CD4-positive, CD25-positive, alpha-beta regulatory T cell (primary cell): ENCODE measurements around the gene PCGF3. TPM values are rescaled to one million over a fixed set of nuclear protein-coding genes. Genes with fewer than 3 reads are reported as not detected.
"Not testable (repeated sequence)": the region's sequence is repeated elsewhere in the genome, so short reads cannot be mapped to it uniquely, and the experiment has no call there.

Source experiments
- ATAC-seq, 2 donors: fragments of 150-1000 bp; cut with Tn5 transposase; one replicate each; pipeline ENCODE4 v1.10.0; 2021; ENCODE audit warnings: low read depth in 2 of 2, moderate number of reproducible peaks in 2 of 2, moderate library complexity in 1 of 2
- DNase-seq, 3 donors: peaks; one replicate each; pipeline versions ENCODE4 v3.0.0 to v3.0.0-alpha.2; 2012 to 2022; ENCODE audit warnings: mixed read lengths in 1 of 3
- H3K27ac ChIP-seq: one replicate; pipeline ENCODE4 v1.7.0; 2013; ENCODE audit warnings: mild to moderate bottlenecking, low read length; ENCODE audit not compliant: insufficient read depth, poor library complexity, severe bottlenecking
- H3K27me3 ChIP-seq: one replicate; pipeline ENCODE4 v1.7.0; 2013; ENCODE audit warnings: low read length; ENCODE audit not compliant: control insufficient read depth, insufficient read depth
- H3K36me3 ChIP-seq: one replicate; pipeline ENCODE4 v1.7.0; 2013; ENCODE audit warnings: mild to moderate bottlenecking, low read length, moderate library complexity; ENCODE audit not compliant: control insufficient read depth, insufficient read depth
- H3K4me1 ChIP-seq: 2 replicates; pipeline ENCODE4 v1.7.0; 2013; ENCODE audit warnings: mild to moderate bottlenecking, low read length; ENCODE audit not compliant: insufficient read depth, control insufficient read depth, poor library complexity, severe bottlenecking
- H3K4me3 ChIP-seq: one replicate; pipeline ENCODE4 v1.7.0; 2013; ENCODE audit warnings: low read depth, mild to moderate bottlenecking, low read length, moderate library complexity
- H3K9me3 ChIP-seq, 2 experiments: 1 replicate in 1 of 2; 2 replicates in 1 of 2; pipeline ENCODE4 v1.7.0; 2013; ENCODE audit warnings: low read length in 2 of 2, mild to moderate bottlenecking in 1 of 2, moderate library complexity in 1 of 2; ENCODE audit not compliant: control insufficient read depth in 2 of 2
- H3K27ac Mint-ChIP-seq, 3 donors: one replicate each; pipeline ENCODE4 v1.8.0; 2020 to 2022; ENCODE audit warnings: mild to moderate bottlenecking in 3 of 3, mixed read lengths in 3 of 3, moderate library complexity in 2 of 3
- H3K27me3 Mint-ChIP-seq: one replicate; pipeline ENCODE4 v1.8.0; 2022; ENCODE audit warnings: mild to moderate bottlenecking, mixed read lengths
- H3K36me3 Mint-ChIP-seq: one replicate; pipeline ENCODE4 v1.8.0; 2020; ENCODE audit warnings: mixed read lengths
- H3K4me1 Mint-ChIP-seq, 4 donors: one replicate each; pipeline ENCODE4 v1.8.0; 2020 to 2022; ENCODE audit warnings: mixed read lengths in 4 of 4, mild to moderate bottlenecking in 1 of 4
- H3K4me3 Mint-ChIP-seq, 4 donors: one replicate each; pipeline ENCODE4 v1.8.0; 2020 to 2022; ENCODE audit warnings: mild to moderate bottlenecking in 4 of 4, mixed read lengths in 4 of 4, moderate library complexity in 3 of 4
- H3K9me3 Mint-ChIP-seq, 7 donors: one replicate each; pipeline ENCODE4 v1.8.0; 2020 to 2022; ENCODE audit warnings: mixed read lengths in 7 of 7, mild to moderate bottlenecking in 3 of 7, moderate library complexity in 2 of 7
- polyA plus RNA-seq, 4 donors: library from polyadenylated mRNA; unstranded; fragments of 300-500 nt; fragmentation: Illumina TruSeq; gene quantifications; one replicate each; pipeline ENCODE4 v1.2.3, GENCODE V29; 2021
- total RNA-seq: library from RNA; stranded (reverse); gene quantifications from one replicate; pipeline ENCODE4 v1.2.3, GENCODE V29; 2022

PCGF3 gene
- total and polyA plus RNA-seq, 5 donors from 2014 or later: 3.2 to 71.8 (median 4.8) TPM

DNA sequence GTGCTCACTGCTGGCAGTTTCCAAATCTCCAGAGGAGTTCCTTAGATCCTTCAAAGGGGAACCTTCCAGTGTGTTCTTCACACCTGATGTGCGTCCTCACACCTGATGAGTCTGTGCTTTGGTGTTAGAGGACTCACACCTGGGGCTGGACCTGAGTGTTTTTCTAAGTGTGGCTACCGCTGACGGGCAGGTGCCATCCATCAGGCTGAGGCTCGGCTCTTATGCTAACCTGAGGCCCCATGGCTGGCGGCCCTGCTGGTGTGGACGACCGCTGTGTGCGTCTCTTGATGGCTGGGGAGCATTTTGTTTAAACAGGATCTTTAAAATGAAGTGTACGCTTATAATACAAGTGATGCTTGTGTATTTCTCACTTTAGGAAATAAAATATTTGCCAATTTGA, 28.4 kb downstream of the PCGF3 start:
- Histone ChIP-seq H3K9me3 (no peaks in the 10 kb centered on the region), H3K4me3 (no peak overlapping the region), H3K27ac (no peak overlapping the region), H3K4me1 (no peaks in the 10 kb centered on the region), H3K27me3 (no peaks in the 10 kb centered on the region), H3K36me3 (peaks cover 50% of the 10 kb centered on the region)
- no peak overlapping the region for H3K27ac Mint-ChIP-seq
- H3K9me3 Mint-ChIP-seq: peaks cover 0 to 2% (median 0%) of the 10 kb centered on the region in 7 donors
- H3K27me3 Mint-ChIP-seq: no peaks in the 10 kb centered on the region
- no peaks in the 10 kb centered on the region for H3K4me1 Mint-ChIP-seq
- H3K36me3 Mint-ChIP-seq: peaks cover 33% of the 10 kb centered on the region
- ATAC-seq: no peak
- no peak for DNase-seq
- H3K4me3 Mint-ChIP-seq: no peak overlapping the region

- H3K9me3 ChIP-seq: no peaks in the 10 kb centered on the region
- ATAC-seq (no peak), DNase-seq (no peak)
- Mint-ChIP-seq H3K4me3 (no peak overlapping the region), H3K9me3 (no peaks in the 10 kb centered on the region), H3K4me1 (no peaks in the 10 kb centered on the region), H3K27ac (peak overlapping the region in 1 of 3 donors; percentile 63), H3K27me3 (no peaks in the 10 kb centered on the region), H3K36me3 (peaks cover 32% of the 10 kb centered on the region)
- no peaks in the 10 kb centered on the region for H3K4me1 ChIP-seq
- H3K4me3 ChIP-seq: no peak overlapping the region
- peaks cover 50% of the 10 kb centered on the region for H3K36me3 ChIP-seq
- no peak overlapping the region for H3K27ac ChIP-seq
- no peaks in the 10 kb centered on the region for H3K27me3 ChIP-seq
Observed at GRCh38 chr4:734951-735350, 29.3 kb downstream of the PCGF3 start.

- peaks cover 31% of the 10 kb centered on the region for H3K36me3 Mint-ChIP-seq
Observed at GRCh38 chr4:735583-735982, 30.0 kb downstream of the PCGF3 start.

DNA sequence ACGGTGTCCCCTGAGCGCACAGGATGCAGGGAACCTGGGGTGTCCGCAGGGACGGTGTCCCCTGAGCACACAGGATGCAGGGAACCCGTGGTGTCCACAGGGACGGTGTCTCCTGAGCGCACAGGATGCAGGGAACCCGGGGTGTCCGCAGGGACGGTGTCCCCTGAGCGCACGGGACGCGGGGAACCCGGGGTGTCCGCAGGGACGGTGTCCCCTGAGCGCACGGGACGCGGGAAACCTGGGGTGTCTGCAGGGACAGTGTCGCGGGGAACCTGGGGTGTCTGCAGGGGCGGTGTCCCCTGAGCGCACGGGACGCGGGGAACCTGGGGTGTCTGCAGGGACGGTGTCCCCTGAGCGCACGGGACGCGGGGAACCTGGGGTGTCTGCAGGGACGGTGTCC, 30.9 kb downstream of the PCGF3 start:
- not testable (repeated sequence) for ATAC-seq, H3K27ac Mint-ChIP-seq, H3K27me3 ChIP-seq, DNase-seq, H3K9me3 Mint-ChIP-seq, H3K27ac ChIP-seq, H3K4me3 Mint-ChIP-seq, H3K4me1 ChIP-seq, H3K9me3 ChIP-seq, H3K27me3 Mint-ChIP-seq, H3K4me3 ChIP-seq, H3K4me1 Mint-ChIP-seq
- H3K36me3 Mint-ChIP-seq: peaks cover 28% of the 10 kb centered on the region
- H3K36me3 ChIP-seq: peaks cover 51% of the 10 kb centered on the region

More at GRCh38 chr4:735583-735982, 30.0 kb downstream of the PCGF3 start:
- Histone ChIP-seq H3K4me1 (no peaks in the 10 kb centered on the region), H3K4me3 (no peak overlapping the region), H3K27ac (no peak overlapping the region), H3K9me3 (no peaks in the 10 kb centered on the region), H3K36me3 (peaks cover 52% of the 10 kb centered on the region), H3K27me3 (no peaks in the 10 kb centered on the region)
- Mint-ChIP-seq H3K27me3 (no peaks in the 10 kb centered on the region), H3K27ac (no peak overlapping the region), H3K4me1 (no peaks in the 10 kb centered on the region), H3K4me3 (no peak overlapping the region), H3K9me3 (no peaks in the 10 kb centered on the region)
- DNase-seq (no peak), ATAC-seq (no peak)

DNA sequence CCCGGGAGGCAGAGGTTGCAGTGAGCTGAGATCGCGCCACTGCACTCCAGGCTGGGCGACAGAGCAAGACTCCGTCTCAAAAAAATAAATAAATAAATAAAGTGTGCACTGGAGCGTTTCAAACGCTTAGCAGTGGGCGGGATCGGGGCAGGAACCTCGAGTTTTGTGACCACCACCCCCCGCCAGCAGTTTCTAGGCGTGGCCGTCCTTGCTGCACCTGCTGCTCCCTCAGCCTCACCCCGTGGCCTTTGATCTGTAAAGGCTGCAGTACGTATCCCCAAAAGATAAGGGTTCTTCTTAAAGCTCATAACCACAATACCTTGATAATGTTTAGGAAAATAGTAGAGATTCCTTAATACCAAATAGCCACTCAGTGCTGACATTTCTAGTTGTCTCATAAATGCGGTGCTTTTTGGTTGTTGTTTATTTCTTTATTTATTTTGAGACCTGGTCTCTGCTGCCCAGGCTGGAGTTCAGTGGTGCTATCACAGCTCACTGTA, 33.2 kb downstream of the PCGF3 start:
- H3K36me3 Mint-ChIP-seq: peaks cover 23% of the 10 kb centered on the region
- no peak overlapping the region for H3K4me3 Mint-ChIP-seq

GRCh38 chr4:739569-739968, 33.9 kb downstream of the PCGF3 start:
- Histone ChIP-seq H3K4me3 (no peak overlapping the region), H3K27me3 (no peaks in the 10 kb centered on the region), H3K9me3 (no peaks in the 10 kb centered on the region), H3K4me1 (no peaks in the 10 kb centered on the region), H3K27ac (no peak overlapping the region), H3K36me3 (peaks cover 29% of the 10 kb centered on the region)
- Mint-ChIP-seq H3K27ac (no peak overlapping the region), H3K9me3 (no peaks in the 10 kb centered on the region), H3K36me3 (peaks cover 18% of the 10 kb centered on the region), H3K4me1 (peaks cover 0 to 5% (median 4%) of the 10 kb centered on the region in 4 donors), H3K4me3 (no peak overlapping the region), H3K27me3 (no peaks in the 10 kb centered on the region)
- ATAC-seq: no peak
- DNase-seq: no peak

More for the DNA sequence above, 33.2 kb downstream of the PCGF3 start:
- Mint-ChIP-seq H3K27ac (no peak overlapping the region), H3K4me1 (peaks cover 0 to 5% (median 4%) of the 10 kb centered on the region in 4 donors), H3K27me3 (no peaks in the 10 kb centered on the region), H3K9me3 (no peaks in the 10 kb centered on the region)
- Histone ChIP-seq H3K27me3 (no peaks in the 10 kb centered on the region), H3K4me3 (no peak overlapping the region), H3K4me1 (no peaks in the 10 kb centered on the region), H3K9me3 (no peaks in the 10 kb centered on the region), H3K36me3 (peaks cover 36% of the 10 kb centered on the region), H3K27ac (no peak overlapping the region)
- no peak for DNase-seq
- ATAC-seq: no peak

GRCh38 chr4:740011-740410, 34.4 kb downstream of the PCGF3 start:
- Histone ChIP-seq H3K9me3 (no peaks in the 10 kb centered on the region), H3K4me1 (no peaks in the 10 kb centered on the region), H3K27me3 (no peaks in the 10 kb centered on the region), H3K4me3 (no peak overlapping the region), H3K36me3 (peaks cover 25% of the 10 kb centered on the region), H3K27ac (no peak overlapping the region)
- no peak for ATAC-seq
- peaks cover 0 to 5% (median 4%) of the 10 kb centered on the region in 4 donors for H3K4me1 Mint-ChIP-seq
- H3K27ac Mint-ChIP-seq: no peak overlapping the region
- no peaks in the 10 kb centered on the region for H3K27me3 Mint-ChIP-seq
- H3K9me3 Mint-ChIP-seq: no peaks in the 10 kb centered on the region
- DNase-seq: no peak
- H3K36me3 Mint-ChIP-seq: peaks cover 17% of the 10 kb centered on the region
- no peak overlapping the region for H3K4me3 Mint-ChIP-seq

DNA sequence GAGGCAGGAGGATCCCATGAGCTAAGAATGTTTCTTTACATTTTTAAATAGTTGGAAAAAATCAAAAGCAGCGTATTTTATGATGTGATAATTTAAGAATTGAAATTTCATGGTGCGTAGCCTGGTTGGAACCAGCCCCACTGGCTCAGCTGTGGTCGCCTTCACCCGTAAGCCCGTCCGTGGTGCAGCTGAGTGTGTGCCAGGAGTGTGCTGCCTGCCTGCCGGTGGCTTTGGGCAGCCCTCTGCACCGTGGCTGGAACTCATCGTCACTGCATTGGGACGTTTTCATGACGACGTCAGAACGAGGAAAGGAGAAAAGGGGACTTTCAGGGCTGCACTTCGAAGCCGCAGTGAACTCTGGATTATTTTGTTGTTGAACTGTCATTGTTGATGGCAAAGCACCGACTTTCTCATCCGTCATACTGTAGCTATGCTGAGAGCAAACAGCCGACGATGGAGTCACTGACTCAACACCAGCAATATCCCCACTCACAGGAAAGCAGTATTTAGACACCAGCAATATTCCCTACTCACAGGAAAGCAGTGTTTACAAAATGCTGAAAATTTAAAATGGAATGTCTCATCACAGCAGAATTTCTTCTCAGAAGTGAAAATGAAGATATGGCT, 35.1 kb downstream of the PCGF3 start:
- H3K36me3 Mint-ChIP-seq: peaks cover 14% of the 10 kb centered on the region
- H3K27me3 ChIP-seq: no peaks in the 10 kb centered on the region
- no peak overlapping the region for H3K4me3 Mint-ChIP-seq
- no peak overlapping the region for H3K27ac ChIP-seq
- H3K36me3 ChIP-seq: peaks cover 18% of the 10 kb centered on the region
- no peak for ATAC-seq
- H3K4me1 ChIP-seq: no peaks in the 10 kb centered on the region
- H3K9me3 ChIP-seq: no peaks in the 10 kb centered on the region
- no peak for DNase-seq
- peaks cover 0 to 5% (median 4%) of the 10 kb centered on the region in 4 donors for H3K4me1 Mint-ChIP-seq
- H3K27ac Mint-ChIP-seq: no peak overlapping the region
- H3K27me3 Mint-ChIP-seq: no peaks in the 10 kb centered on the region
- H3K4me3 ChIP-seq: no peak overlapping the region
- H3K9me3 Mint-ChIP-seq: no peaks in the 10 kb centered on the region
